ENCODE results near the gene LYRM4. TPM values are rescaled to one million over a fixed set of nuclear protein-coding genes. Genes with fewer than 3 reads are reported as not detected.

LYRM4 gene
- polyA plus RNA-seq, 1 donor (not counting 4 experiments of a cell fraction or from before 2014, with no cell fraction given), result 41.1 TPM

- Histone ChIP-seq H3K27ac (ENCODE audit: control insufficient read depth, insufficient read depth, low read length) (no peak overlapping the region), H3K79me2 (ENCODE audit: control insufficient read depth, insufficient read depth, low read length) (no peaks in the 10 kb centered on the region), H3K27me3 (ENCODE audit: control insufficient read depth, extremely low read depth, insufficient read depth, low read length) (no peaks in the 10 kb centered on the region), H3K4me1 (ENCODE audit: control insufficient read depth, extremely low read depth, insufficient read depth, low read length) (no peaks in the 10 kb centered on the region), H2AFZ (ENCODE audit: control insufficient read depth, low read length) (no peak overlapping the region), H3K4me3 (ENCODE audit: control insufficient read depth in 2 of 3, extremely low read depth in 1 of 3, insufficient read depth in 2 of 3, low read depth in 1 of 3, low read length in 3 of 3) (no peak overlapping the region), H4K20me1 (ENCODE audit: control insufficient read depth, extremely low read depth, insufficient read depth, low read length) (no peaks in the 10 kb centered on the region), H3K9me1 (ENCODE audit: control insufficient read depth, extremely low read depth, insufficient read depth, low read length) (no peaks in the 10 kb centered on the region), H3K36me3 (ENCODE audit: control insufficient read depth in 2 of 2, extremely low read depth in 1 of 2, insufficient read depth in 2 of 2, low read length in 2 of 2) (no peaks in the 10 kb centered on the region), H3K9ac (ENCODE audit: control insufficient read depth, extremely low read depth, insufficient read depth, low read length) (no peak overlapping the region), H3K4me2 (ENCODE audit: control insufficient read depth, extremely low read depth, insufficient read depth, low read depth, low read length) (no peak overlapping the region), H3K9me3 (ENCODE audit: control insufficient read depth, low read depth, low read length) (no peaks in the 10 kb centered on the region)
- TF ChIP-seq, protein P1, sequence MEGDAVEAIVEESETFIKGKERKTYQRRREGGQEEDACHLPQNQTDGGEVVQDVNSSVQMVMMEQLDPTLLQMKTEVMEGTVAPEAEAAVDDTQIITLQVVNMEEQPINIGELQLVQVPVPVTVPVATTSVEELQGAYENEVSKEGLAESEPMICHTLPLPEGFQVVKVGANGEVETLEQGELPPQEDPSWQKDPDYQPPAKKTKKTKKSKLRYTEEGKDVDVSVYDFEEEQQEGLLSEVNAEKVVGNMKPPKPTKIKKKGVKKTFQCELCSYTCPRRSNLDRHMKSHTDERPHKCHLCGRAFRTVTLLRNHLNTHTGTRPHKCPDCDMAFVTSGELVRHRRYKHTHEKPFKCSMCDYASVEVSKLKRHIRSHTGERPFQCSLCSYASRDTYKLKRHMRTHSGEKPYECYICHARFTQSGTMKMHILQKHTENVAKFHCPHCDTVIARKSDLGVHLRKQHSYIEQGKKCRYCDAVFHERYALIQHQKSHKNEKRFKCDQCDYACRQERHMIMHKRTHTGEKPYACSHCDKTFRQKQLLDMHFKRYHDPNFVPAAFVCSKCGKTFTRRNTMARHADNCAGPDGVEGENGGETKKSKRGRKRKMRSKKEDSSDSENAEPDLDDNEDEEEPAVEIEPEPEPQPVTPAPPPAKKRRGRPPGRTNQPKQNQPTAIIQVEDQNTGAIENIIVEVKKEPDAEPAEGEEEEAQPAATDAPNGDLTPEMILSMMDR (optimal IDR thresholded peaks at IDR 0.05 in 1 of 3, IDR thresholded peaks at IDR 0.05 in 1 of 3, conservative IDR thresholded peaks at IDR 0.05 in 1 of 3; ENCODE audit: extremely low read depth in 1 of 3, insufficient read depth in 2 of 3, low read length in 3 of 3), result no peak
- TF ChIP-seq EZH2 (IDR thresholded peaks at IDR 0.05; ENCODE audit: low read length), result no peak
- no peak for DNase-seq (ENCODE audit: low read depth, low spot score)
- dilution Hi-C loops (cut with MboI; ENCODE audit: extremely low pct_ligation_motif_present, low sequenced_read_pairs), result no loop called here
- FAIRE-seq, result no peak
Measured at GRCh38 chr6:5178806-5179205, 81.9 kb downstream of the LYRM4 start.

GRCh38 chr6:5175635-5176034, 85.1 kb downstream of the LYRM4 start:
- Histone ChIP-seq H3K27ac (ENCODE audit: control insufficient read depth, insufficient read depth, low read length) (no peak overlapping the region), H3K9me3 (ENCODE audit: control insufficient read depth, low read depth, low read length) (no peaks in the 10 kb centered on the region), H4K20me1 (ENCODE audit: control insufficient read depth, extremely low read depth, insufficient read depth, low read length) (no peaks in the 10 kb centered on the region), H3K9me1 (ENCODE audit: control insufficient read depth, extremely low read depth, insufficient read depth, low read length) (no peaks in the 10 kb centered on the region), H3K79me2 (ENCODE audit: control insufficient read depth, insufficient read depth, low read length) (no peaks in the 10 kb centered on the region), H3K27me3 (ENCODE audit: control insufficient read depth, extremely low read depth, insufficient read depth, low read length) (no peaks in the 10 kb centered on the region), H3K36me3 (ENCODE audit: control insufficient read depth in 2 of 2, extremely low read depth in 1 of 2, insufficient read depth in 2 of 2, low read length in 2 of 2) (no peaks in the 10 kb centered on the region), H3K4me1 (ENCODE audit: control insufficient read depth, extremely low read depth, insufficient read depth, low read length) (peaks cover 13% of the 10 kb centered on the region), H3K4me3 (ENCODE audit: control insufficient read depth in 2 of 3, extremely low read depth in 1 of 3, insufficient read depth in 2 of 3, low read depth in 1 of 3, low read length in 3 of 3) (no peak overlapping the region), H2AFZ (ENCODE audit: control insufficient read depth, low read length) (no peak overlapping the region), H3K4me2 (ENCODE audit: control insufficient read depth, extremely low read depth, insufficient read depth, low read depth, low read length) (no peak overlapping the region), H3K9ac (ENCODE audit: control insufficient read depth, extremely low read depth, insufficient read depth, low read length) (no peak overlapping the region)
- DNase-seq (ENCODE audit: low read depth, low spot score), result no peak
- dilution Hi-C loops (cut with MboI; ENCODE audit: extremely low pct_ligation_motif_present, low sequenced_read_pairs), result no loop called here
- no peak for FAIRE-seq
- TF ChIP-seq, protein P1 (optimal IDR thresholded peaks at IDR 0.05 in 1 of 3, IDR thresholded peaks at IDR 0.05 in 1 of 3, conservative IDR thresholded peaks at IDR 0.05 in 1 of 3; ENCODE audit: extremely low read depth in 1 of 3, insufficient read depth in 2 of 3, low read length in 3 of 3), result no peak
- TF ChIP-seq EZH2 (IDR thresholded peaks at IDR 0.05; ENCODE audit: low read length), result no peak
